Peyer's patch (tissue), 4 donors: ENCODE measurements around the gene STAT5B. TPM values are rescaled to one million over a fixed set of nuclear protein-coding genes. Genes with fewer than 3 reads are reported as not detected.

Experiments
- DNase-seq, 3 donors: peaks; one replicate each; pipeline ENCODE4 v3.0.0-alpha.2; 2017 to 2019
- H3K27ac ChIP-seq, 4 donors: fragments of 200-600 bp; sonication (generic); one replicate each; pipeline ENCODE4 v1.5.1; 2016 to 2019
- H3K27me3 ChIP-seq, 2 donors: fragments of 200-600 bp; sonication (generic); one replicate each; pipeline ENCODE4 v1.5.1; 2019
- H3K36me3 ChIP-seq, 3 donors: fragments of 200-600 bp; sonication (generic); one replicate each; pipeline ENCODE4 v1.5.1; 2016 to 2019
- H3K4me1 ChIP-seq, 4 donors: fragments of 200-600 bp; sonication (generic); one replicate each; pipeline ENCODE4 v1.5.1; 2016 to 2019
- H3K4me3 ChIP-seq, 4 donors: fragments of 200-600 bp; sonication (generic); 1 replicate in 3 of 4; 2 replicates in 1 of 4; pipeline ENCODE4 v1.5.1; 2016 to 2019; ENCODE audit warnings: mild to moderate bottlenecking in 1 of 4
- H3K9me3 ChIP-seq, 4 donors: fragments of 200-600 bp; sonication (generic); one replicate each; pipeline ENCODE4 v1.5.1; 2016 to 2019; ENCODE audit warnings: mild to moderate bottlenecking in 1 of 4
- POLR2A ChIP-seq, 2 donors: fragments of 450-650 bp; IDR thresholded peaks; one replicate each; pipeline ENCODE4 v1.5.1; 2017; ENCODE audit warnings: antibody characterized with exemption in 2 of 2, mild to moderate bottlenecking in 2 of 2, moderate library complexity in 2 of 2
- total RNA-seq, 4 donors: library from RNA; depleted of rRNA; stranded (reverse); fragments of >200 nt; gene quantifications; one replicate each; pipeline ENCODE4 v1.1.0, GENCODE V29; 2016
- TF ChIP-seq, protein P1 (sequence below), 6 experiments: fragments of 450-650 bp in 4 of 6; fragments of 200-600 bp in 2 of 6; sonication (generic) in 1 of 6; IDR thresholded peaks; one replicate each; pipeline ENCODE4 v1.5.1; 2017 to 2019; ENCODE audit warnings: antibody characterized with exemption in 6 of 6, mild to moderate bottlenecking in 3 of 6, moderate library complexity in 1 of 6

The STAT5B gene
- total RNA-seq, 4 donors from 2014 or later = 36.3 to 128 (median 68.1) TPM

DNA sequence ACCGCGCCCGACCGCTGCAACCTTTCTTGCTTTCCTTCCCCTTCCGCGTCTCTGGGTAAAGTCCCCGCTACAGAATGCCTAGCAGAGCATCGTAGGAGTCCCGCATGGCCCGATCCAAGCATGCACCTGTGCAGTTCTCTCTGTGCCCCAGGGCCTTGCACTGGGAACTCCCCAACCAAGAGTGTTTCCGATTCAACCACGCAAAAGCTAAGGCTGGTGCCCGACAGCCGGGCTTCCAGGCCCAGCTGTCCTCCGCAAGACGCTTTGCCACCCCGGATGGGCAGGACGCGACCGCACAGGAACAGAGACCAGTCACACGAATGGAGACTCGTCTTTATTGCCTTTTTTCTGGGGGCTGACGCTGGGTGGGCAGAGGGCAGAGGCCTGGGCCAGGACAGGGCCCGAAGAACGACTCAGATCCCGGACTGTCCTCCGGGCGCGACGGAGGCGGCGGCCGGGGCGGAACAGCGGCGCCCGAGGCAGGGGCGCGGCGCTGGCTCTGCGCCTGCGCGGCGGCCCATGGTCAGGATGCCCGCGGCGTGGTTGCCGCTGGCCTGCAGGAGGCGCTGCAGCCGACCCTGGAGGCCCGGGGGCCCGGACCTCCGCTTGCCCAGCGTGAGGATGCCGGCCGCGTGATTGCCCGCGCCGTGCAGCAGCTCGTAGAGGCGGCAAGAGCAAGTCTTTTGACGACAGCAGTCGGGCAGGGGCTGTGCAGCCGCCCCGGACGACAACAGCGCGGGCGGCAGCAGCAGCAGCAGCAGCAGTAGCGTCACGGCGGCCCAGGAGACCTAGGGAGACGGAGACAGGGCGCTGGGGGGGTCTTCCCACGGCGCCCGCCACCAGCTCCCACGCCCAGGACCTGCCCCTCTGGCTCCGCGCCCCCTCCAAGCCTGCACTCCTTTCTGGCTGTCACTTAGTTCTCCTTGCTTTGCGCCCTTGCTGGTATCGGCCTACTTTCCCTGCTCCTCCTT, 92.2 kb downstream of the STAT5B start:
- Histone ChIP-seq H3K9me3 (no peaks in the 10 kb centered on the region), H3K4me3 (peak overlapping the region; percentile 48 to 64 (median 60)), H3K27ac (peak overlapping the region; percentile 70 to 88 (median 85)), H3K4me1 (peaks cover 0 to 39% (median 22%) of the 10 kb centered on the region in 4 donors), H3K27me3 (peaks cover 0 to 14% of the 10 kb centered on the region in 2 donors), H3K36me3 (no peaks in the 10 kb centered on the region)
- TF ChIP-seq, protein P1, sequence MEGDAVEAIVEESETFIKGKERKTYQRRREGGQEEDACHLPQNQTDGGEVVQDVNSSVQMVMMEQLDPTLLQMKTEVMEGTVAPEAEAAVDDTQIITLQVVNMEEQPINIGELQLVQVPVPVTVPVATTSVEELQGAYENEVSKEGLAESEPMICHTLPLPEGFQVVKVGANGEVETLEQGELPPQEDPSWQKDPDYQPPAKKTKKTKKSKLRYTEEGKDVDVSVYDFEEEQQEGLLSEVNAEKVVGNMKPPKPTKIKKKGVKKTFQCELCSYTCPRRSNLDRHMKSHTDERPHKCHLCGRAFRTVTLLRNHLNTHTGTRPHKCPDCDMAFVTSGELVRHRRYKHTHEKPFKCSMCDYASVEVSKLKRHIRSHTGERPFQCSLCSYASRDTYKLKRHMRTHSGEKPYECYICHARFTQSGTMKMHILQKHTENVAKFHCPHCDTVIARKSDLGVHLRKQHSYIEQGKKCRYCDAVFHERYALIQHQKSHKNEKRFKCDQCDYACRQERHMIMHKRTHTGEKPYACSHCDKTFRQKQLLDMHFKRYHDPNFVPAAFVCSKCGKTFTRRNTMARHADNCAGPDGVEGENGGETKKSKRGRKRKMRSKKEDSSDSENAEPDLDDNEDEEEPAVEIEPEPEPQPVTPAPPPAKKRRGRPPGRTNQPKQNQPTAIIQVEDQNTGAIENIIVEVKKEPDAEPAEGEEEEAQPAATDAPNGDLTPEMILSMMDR (IDR thresholded peaks at IDR 0.05) = peak; percentile 87 to 95 (median 92)
- peak; percentile 57 to 79 for TF ChIP-seq POLR2A (IDR thresholded peaks at IDR 0.05)
- DNase-seq = peak; percentile 76 to 89 (median 88)

DNA sequence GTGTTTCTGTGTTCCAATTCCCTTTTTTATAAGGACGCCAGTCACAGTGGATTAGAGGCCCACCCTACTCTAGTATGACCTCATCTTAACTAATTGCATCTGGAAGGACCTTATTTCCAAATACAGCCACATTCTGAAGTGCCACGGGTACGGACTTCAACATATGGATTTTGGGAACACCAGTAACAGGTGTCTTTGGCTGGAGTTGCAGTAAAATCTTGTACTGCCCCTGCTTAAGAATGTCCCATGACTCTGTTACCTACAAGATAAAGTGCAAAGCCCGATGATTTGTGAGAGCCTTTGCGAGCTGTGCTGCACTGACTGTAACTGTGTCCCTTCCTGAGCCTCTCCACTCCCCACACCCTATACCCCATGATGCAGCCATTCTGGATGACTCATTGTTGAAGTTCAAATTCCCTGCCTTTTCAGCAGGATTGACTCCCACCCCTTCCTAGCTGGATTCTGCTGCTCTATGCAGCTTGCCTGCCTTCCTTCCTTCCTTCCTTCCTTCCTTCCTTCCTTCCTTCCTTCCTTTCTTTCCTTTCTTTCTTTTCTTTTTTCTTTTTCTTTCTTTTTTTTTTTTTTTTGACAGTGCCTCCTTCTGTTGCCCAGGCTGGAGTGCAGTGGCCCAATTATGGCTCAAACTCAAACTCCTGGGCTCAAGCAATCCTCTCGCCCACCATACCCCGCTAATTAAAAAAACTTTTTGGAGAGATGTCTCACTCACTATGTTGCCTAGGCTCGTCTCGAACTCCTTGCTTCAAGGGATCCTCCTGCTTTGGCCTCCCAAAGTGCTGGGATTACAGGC, 93.1 kb downstream of the STAT5B start:
- Histone ChIP-seq H3K27me3 (peaks cover 0 to 14% of the 10 kb centered on the region in 2 donors), H3K9me3 (no peaks in the 10 kb centered on the region), H3K36me3 (no peaks in the 10 kb centered on the region), H3K27ac (peak overlapping the region; percentile 70 to 88 (median 85)), H3K4me3 (peak overlapping the region; percentile 48 to 64 (median 60)), H3K4me1 (peaks cover 0 to 39% (median 25%) of the 10 kb centered on the region in 4 donors)
- TF ChIP-seq, protein P1 (IDR thresholded peaks at IDR 0.05) = no peak
- no peak for TF ChIP-seq POLR2A (IDR thresholded peaks at IDR 0.05)
- DNase-seq = no peak

DNA sequence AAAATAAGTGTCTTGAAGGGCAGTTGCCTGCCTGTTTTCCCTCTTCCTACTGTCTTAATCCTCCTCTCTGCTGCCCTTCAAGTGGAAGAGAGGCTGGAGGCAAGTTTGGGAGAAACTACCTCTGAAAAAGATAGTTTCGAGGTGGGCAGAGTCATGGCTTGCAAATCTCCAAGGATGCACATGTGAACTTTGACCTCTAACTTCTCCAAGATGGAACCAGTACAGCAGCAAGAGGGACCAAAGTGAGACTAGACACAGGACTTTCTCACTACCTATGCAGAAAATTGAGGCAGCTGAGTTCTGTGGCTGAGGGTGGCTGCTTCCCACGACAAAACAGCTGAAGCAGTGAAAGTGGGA, 94.4 kb downstream of the STAT5B start:
- Histone ChIP-seq H3K9me3 (no peaks in the 10 kb centered on the region), H3K4me1 (peaks cover 0 to 39% (median 25%) of the 10 kb centered on the region in 4 donors), H3K27me3 (peaks cover 0 to 14% of the 10 kb centered on the region in 2 donors), H3K4me3 (no peak overlapping the region), H3K27ac (no peak overlapping the region), H3K36me3 (no peaks in the 10 kb centered on the region)
- no peak for DNase-seq
- TF ChIP-seq, protein P1 (IDR thresholded peaks at IDR 0.05) = no peak
- no peak for TF ChIP-seq POLR2A (IDR thresholded peaks at IDR 0.05)

DNA sequence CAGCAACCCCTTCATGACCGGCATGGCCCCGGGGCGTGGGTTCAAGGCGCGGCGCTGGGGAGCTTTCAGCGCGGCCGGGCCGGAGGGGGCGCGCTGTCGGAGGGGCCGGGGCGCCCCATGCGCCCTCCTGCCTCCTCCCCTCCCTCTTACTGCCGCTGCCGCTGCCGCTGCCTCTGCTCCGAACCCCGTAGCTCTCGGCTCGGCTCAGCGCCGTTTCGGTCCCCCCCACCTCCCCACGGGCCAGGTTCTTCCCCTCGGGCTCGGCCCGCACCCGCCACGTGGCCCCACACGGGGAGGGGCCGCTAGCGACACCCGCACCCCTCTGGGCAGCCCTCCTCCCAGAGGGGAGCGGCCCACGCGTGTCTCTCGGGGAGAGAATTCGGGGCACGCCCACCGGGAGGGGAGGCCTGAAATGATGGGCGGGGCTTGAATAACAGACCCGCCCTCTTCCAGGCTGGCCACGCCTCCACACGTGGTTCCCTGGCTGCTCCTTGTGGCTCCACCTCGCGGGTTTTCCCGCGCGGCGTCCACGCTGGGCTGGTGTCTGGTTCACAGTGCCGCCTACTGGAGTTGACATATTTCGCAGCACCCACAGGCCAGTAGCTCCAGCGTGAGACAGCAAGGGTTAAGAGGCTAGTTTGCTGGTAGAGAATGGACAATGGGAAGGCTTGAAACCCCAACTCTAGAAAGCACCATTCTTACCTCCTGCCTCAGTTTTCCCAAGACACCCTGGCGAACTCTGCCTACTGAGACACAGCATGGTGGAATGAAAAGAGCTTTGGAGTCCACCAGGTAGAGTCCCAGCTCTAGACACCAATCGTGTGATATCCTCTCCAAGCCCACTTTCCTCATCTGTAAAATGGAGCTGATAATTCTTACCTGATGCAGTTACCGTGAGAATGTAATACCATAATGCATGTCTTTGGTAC, 95.0 kb downstream of the STAT5B start, which contains the start of gene KCNH4:
Gene KCNH4 (minus strand): TSS at position 221 of the 929 bp plus-strand sequence. CDS start 197 bp downstream, at position 24.
- H3K27me3 ChIP-seq = peaks cover 0 to 14% of the 10 kb centered on the region in 2 donors
- peak within 1 kb of the TSS; percentile 34 to 56 (median 47) for H3K4me3 ChIP-seq
- peak; percentile 81 to 92 (median 85) for DNase-seq
- H3K27ac ChIP-seq = peak within 1 kb of the TSS in 1 of 4 donors; percentile 10
- no peaks in the 10 kb centered on the region for H3K9me3 ChIP-seq
- H3K36me3 ChIP-seq = no peaks in the 10 kb centered on the region
- TF ChIP-seq, protein P1 (IDR thresholded peaks at IDR 0.05) = peak; percentile 39 to 69 (median 66)
- TF ChIP-seq POLR2A (IDR thresholded peaks at IDR 0.05) = no peak
- H3K4me1 ChIP-seq = peaks cover 0 to 39% (median 25%) of the 10 kb centered on the region in 4 donors
